ENCODE results near the gene HIF3A.
"Not testable (repeated sequence)": the region's sequence is repeated elsewhere in the genome, so short reads cannot be mapped to it uniquely, and the experiment has no call there.

Gene HIF3A

DNA sequence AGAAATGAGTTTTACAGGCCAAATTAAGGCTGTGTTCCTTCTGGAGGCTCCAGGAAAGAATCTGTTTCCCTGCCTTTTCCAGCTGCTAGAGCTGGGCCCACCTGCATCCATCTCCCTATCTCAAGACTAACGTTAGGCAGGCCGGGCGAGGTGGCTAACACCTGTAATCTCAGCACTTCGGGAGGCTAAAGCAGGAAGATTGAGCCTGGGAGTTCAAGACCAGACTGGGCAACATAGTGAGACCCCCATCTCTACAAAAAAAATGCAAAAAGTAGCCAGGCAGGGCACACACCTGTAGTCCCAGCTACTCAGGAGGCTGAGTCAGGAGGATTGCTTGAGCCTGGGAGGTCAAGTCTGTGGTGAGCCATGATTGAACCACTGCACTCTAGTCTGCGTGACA, 14.6 kb downstream of the HIF3A start:
- H3K18ac ChIP-seq (ENCODE audit: low read length): no peak overlapping the region
- H3K4me3 ChIP-seq (ENCODE audit: low read length in 2 of 2): no peak overlapping the region
- no peak overlapping the region for H2AK5ac ChIP-seq (ENCODE audit: low read depth, low read length)
- no peak overlapping the region for H3K4me2 ChIP-seq (ENCODE audit: insufficient read depth, low read length, poor library complexity, severe bottlenecking)
- H4K91ac ChIP-seq (ENCODE audit: low read depth, low read length, poor library complexity): no peak overlapping the region
- no peak overlapping the region for H3K4ac ChIP-seq (ENCODE audit: low read length)
- no peak overlapping the region for H2BK12ac ChIP-seq (ENCODE audit: low read length)
- H3K79me1 ChIP-seq (ENCODE audit: low read depth, low read length): no peaks in the 10 kb centered on the region
- no peak overlapping the region for H3K9ac ChIP-seq (ENCODE audit: low read depth, low read length, poor library complexity)
- peaks cover 4 to 6% of the 10 kb centered on the region in 2 donors for H3K9me3 ChIP-seq (replicated peaks in 1 of 2; ENCODE audit: control insufficient read depth in 2 of 2, insufficient read depth in 1 of 2, low read depth in 1 of 2, low read length in 2 of 2)
- no peaks in the 10 kb centered on the region for H3K27me3 ChIP-seq (ENCODE audit: control insufficient read depth in 3 of 3, insufficient read depth in 3 of 3, low read depth in 1 of 3, low read length in 3 of 3)
- no peak overlapping the region for H2BK5ac ChIP-seq (ENCODE audit: low read length)
- no peak overlapping the region for H4K8ac ChIP-seq (ENCODE audit: low read depth, low read length)
- no peak for DNase-seq (ENCODE audit: low spot score)
- no peaks in the 10 kb centered on the region for H3K4me1 ChIP-seq (ENCODE audit: control insufficient read depth in 2 of 2, insufficient read depth in 1 of 2, low read depth in 1 of 2, low read length in 2 of 2)
- H2BK15ac ChIP-seq (ENCODE audit: low read length): no peak overlapping the region
- no peak overlapping the region for H3K27ac ChIP-seq (replicated peaks; ENCODE audit: low read length)
- no peak overlapping the region for H3K23ac ChIP-seq (ENCODE audit: low read depth, low read length, poor library complexity)
- no CpG with 5 or more reads among the region's 5 CpGs for WGBS, 2 donors (ENCODE audit: extremely low coverage in 2 of 2, insufficient read length in 2 of 2, insufficient replicate concordance in 1 of 2)
- H3K36me3 ChIP-seq (replicated peaks in 1 of 2; ENCODE audit: control insufficient read depth in 2 of 2, insufficient read depth in 2 of 2, low read length in 2 of 2): peaks cover 0 to 28% of the 10 kb centered on the region in 2 donors
- H3K14ac ChIP-seq (ENCODE audit: low read length): no peak overlapping the region
- no peak overlapping the region for H2AFZ ChIP-seq (ENCODE audit: low read length)
- no peak overlapping the region for H2BK120ac ChIP-seq (ENCODE audit: low read depth, low read length)

DNA sequence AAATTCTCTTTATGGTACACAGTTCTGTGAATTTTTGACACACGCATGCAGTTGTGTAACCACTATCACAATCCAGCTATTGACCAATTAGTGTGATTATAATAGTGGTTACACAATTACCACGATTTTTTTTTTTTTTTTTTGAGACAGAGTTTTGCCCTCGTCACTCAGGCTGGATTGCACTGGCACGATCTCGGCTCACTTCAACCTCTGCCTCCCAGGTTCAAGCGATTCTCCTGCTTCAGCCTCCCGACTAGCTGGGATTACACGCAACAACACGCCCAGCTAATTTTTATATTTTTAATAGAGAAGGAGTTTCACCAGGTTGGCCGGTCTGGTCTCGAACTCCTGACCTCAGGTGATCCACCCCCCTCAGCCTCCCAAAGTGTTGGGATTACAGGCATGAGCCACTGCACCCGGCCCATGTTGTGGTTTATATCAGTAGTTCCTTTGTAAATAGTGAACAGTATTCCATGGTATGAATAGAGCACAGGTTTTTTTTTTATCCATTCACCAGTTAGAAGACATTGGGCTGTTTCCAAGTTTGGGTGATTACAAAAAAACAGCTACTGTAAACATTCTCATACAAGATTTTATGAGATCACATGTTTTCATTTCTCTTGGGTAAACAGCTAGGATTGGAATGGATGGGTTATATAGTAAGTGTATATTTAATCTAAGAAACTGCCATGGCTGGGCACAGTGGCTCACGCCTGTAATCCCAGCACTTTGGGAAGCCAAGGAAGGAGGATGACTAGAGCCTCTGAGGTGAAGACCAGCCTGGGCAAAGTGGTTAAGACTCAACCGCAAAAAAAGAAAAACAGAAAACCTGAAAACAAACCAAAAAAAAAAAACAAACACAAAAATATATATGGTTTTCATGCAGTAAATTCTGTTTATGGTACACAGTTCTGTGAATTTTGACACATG, 17.0 kb downstream of the HIF3A start:
- not testable (repeated sequence) for H3K14ac ChIP-seq (ENCODE audit: low read length); H3K23ac ChIP-seq (ENCODE audit: low read depth, low read length, poor library complexity); H3K79me1 ChIP-seq (ENCODE audit: low read depth, low read length); H4K91ac ChIP-seq (ENCODE audit: low read depth, low read length, poor library complexity); H3K4ac ChIP-seq (ENCODE audit: low read length); H4K8ac ChIP-seq (ENCODE audit: low read depth, low read length); H2AFZ ChIP-seq (ENCODE audit: low read length); H3K4me3 ChIP-seq (ENCODE audit: low read length in 2 of 2); H3K9ac ChIP-seq (ENCODE audit: low read depth, low read length, poor library complexity); H2BK120ac ChIP-seq (ENCODE audit: low read depth, low read length); H2BK15ac ChIP-seq (ENCODE audit: low read length); H3K18ac ChIP-seq (ENCODE audit: low read length); H3K27ac ChIP-seq (replicated peaks; ENCODE audit: low read length); H2BK5ac ChIP-seq (ENCODE audit: low read length); H2BK12ac ChIP-seq (ENCODE audit: low read length); DNase-seq (ENCODE audit: low spot score); H2AK5ac ChIP-seq (ENCODE audit: low read depth, low read length); H3K4me1 ChIP-seq (ENCODE audit: control insufficient read depth in 2 of 2, insufficient read depth in 1 of 2, low read depth in 1 of 2, low read length in 2 of 2); H3K27me3 ChIP-seq (ENCODE audit: control insufficient read depth in 3 of 3, insufficient read depth in 3 of 3, low read depth in 1 of 3, low read length in 3 of 3); H3K4me2 ChIP-seq (ENCODE audit: insufficient read depth, low read length, poor library complexity, severe bottlenecking); H3K9me3 ChIP-seq (replicated peaks in 1 of 2; ENCODE audit: control insufficient read depth in 2 of 2, insufficient read depth in 1 of 2, low read depth in 1 of 2, low read length in 2 of 2)
- no CpG with 5 or more reads among the region's 14 CpGs for WGBS, 2 donors (ENCODE audit: extremely low coverage in 2 of 2, insufficient read length in 2 of 2, insufficient replicate concordance in 1 of 2)
- H3K36me3 ChIP-seq (replicated peaks in 1 of 2; ENCODE audit: control insufficient read depth in 2 of 2, insufficient read depth in 2 of 2, low read length in 2 of 2): peaks cover 0 to 21% of the 10 kb centered on the region in 2 donors

DNA sequence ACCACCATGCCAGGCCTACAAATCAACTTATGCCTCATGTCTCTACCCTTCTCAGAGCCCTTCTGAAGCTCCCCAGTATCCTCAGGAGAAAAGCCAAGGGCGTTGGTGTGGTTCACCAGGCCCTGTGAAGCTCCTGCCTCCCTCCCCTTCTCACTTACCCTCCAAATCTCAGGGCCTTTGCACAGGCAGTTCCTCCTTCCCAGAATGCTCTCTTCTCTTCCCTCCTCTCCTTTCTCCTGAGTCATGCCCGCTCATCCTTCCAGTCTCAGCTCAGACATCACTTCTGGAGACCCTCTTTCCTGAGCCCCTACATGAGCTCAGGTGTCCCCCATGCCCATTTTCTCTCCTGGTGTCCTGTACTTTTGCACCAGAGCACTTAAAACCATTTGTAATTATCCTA, 20.5 kb downstream of the HIF3A start:
- no CpG with 5 or more reads among the region's 2 CpGs for WGBS, 2 donors (ENCODE audit: extremely low coverage in 2 of 2, insufficient read length in 2 of 2, insufficient replicate concordance in 1 of 2)
- Histone ChIP-seq H4K8ac (ENCODE audit: low read depth, low read length) (no peak overlapping the region), H2BK120ac (ENCODE audit: low read depth, low read length) (no peak overlapping the region)

DNA sequence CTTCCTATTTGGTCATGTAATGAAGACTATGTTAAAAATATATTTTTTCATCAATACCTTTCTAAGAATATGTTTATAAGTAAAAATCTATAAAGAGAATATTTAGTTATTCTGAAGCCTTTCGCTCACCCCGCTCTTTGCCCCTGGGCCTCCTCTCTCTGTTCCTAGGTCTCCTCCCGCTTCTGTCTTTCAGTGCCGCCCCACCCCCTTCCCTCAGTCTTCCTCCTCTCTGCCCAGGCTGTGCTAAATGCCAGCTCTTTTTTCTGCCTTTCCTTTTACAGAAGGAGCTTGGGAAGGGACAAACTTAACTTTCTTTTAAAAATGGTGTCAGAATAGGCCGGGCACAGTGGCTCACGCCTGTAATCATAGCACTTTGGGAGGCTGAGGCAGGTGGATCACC, 22.8 kb downstream of the HIF3A start:
- no peak overlapping the region for H2BK15ac ChIP-seq (ENCODE audit: low read length)
- WGBS, 2 donors (ENCODE audit: extremely low coverage in 2 of 2, insufficient read length in 2 of 2, insufficient replicate concordance in 1 of 2): no CpG with 5 or more reads among the region's 6 CpGs
- H3K4ac ChIP-seq (ENCODE audit: low read length): no peak overlapping the region
- H3K36me3 ChIP-seq (replicated peaks in 1 of 2; ENCODE audit: control insufficient read depth in 2 of 2, insufficient read depth in 2 of 2, low read length in 2 of 2): peaks cover 0 to 7% of the 10 kb centered on the region in 2 donors
- H2AK5ac ChIP-seq (ENCODE audit: low read depth, low read length): no peak overlapping the region
- H2BK5ac ChIP-seq (ENCODE audit: low read length): no peak overlapping the region
- no peak overlapping the region for H3K4me3 ChIP-seq (ENCODE audit: low read length in 2 of 2)
- H3K79me1 ChIP-seq (ENCODE audit: low read depth, low read length): no peaks in the 10 kb centered on the region
- no peak for DNase-seq (ENCODE audit: low spot score)
- H2AFZ ChIP-seq (ENCODE audit: low read length): no peak overlapping the region
- H3K27me3 ChIP-seq (ENCODE audit: control insufficient read depth in 3 of 3, insufficient read depth in 3 of 3, low read depth in 1 of 3, low read length in 3 of 3): no peaks in the 10 kb centered on the region
- H4K8ac ChIP-seq (ENCODE audit: low read depth, low read length): no peak overlapping the region
- no peak overlapping the region for H3K27ac ChIP-seq (replicated peaks; ENCODE audit: low read length)
- no peak overlapping the region for H4K91ac ChIP-seq (ENCODE audit: low read depth, low read length, poor library complexity)
- no peak overlapping the region for H3K9ac ChIP-seq (ENCODE audit: low read depth, low read length, poor library complexity)
- H3K9me3 ChIP-seq (replicated peaks in 1 of 2; ENCODE audit: control insufficient read depth in 2 of 2, insufficient read depth in 1 of 2, low read depth in 1 of 2, low read length in 2 of 2): peaks cover 0 to 2% of the 10 kb centered on the region in 2 donors
- H3K4me2 ChIP-seq (ENCODE audit: insufficient read depth, low read length, poor library complexity, severe bottlenecking): no peak overlapping the region
- no peak overlapping the region for H3K23ac ChIP-seq (ENCODE audit: low read depth, low read length, poor library complexity)
- H3K14ac ChIP-seq (ENCODE audit: low read length): no peak overlapping the region
- no peak overlapping the region for H3K18ac ChIP-seq (ENCODE audit: low read length)
- no peaks in the 10 kb centered on the region for H3K4me1 ChIP-seq (ENCODE audit: control insufficient read depth in 2 of 2, insufficient read depth in 1 of 2, low read depth in 1 of 2, low read length in 2 of 2)
- no peak overlapping the region for H2BK12ac ChIP-seq (ENCODE audit: low read length)
- no peak overlapping the region for H2BK120ac ChIP-seq (ENCODE audit: low read depth, low read length)

More for the DNA sequence above, 20.5 kb downstream of the HIF3A start:
- Histone ChIP-seq H3K9ac (ENCODE audit: low read depth, low read length, poor library complexity) (no peak overlapping the region), H3K18ac (ENCODE audit: low read length) (no peak overlapping the region), H2BK5ac (ENCODE audit: low read length) (no peak overlapping the region), H2AFZ (ENCODE audit: low read length) (no peak overlapping the region), H3K23ac (ENCODE audit: low read depth, low read length, poor library complexity) (no peak overlapping the region), H3K27ac (replicated peaks; ENCODE audit: low read length) (no peak overlapping the region), H3K36me3 (replicated peaks in 1 of 2; ENCODE audit: control insufficient read depth in 2 of 2, insufficient read depth in 2 of 2, low read length in 2 of 2) (peaks cover 0 to 10% of the 10 kb centered on the region in 2 donors), H4K91ac (ENCODE audit: low read depth, low read length, poor library complexity) (no peak overlapping the region), H3K4me2 (ENCODE audit: insufficient read depth, low read length, poor library complexity, severe bottlenecking) (no peak overlapping the region), H3K79me1 (ENCODE audit: low read depth, low read length) (no peaks in the 10 kb centered on the region), H3K9me3 (replicated peaks in 1 of 2; ENCODE audit: control insufficient read depth in 2 of 2, insufficient read depth in 1 of 2, low read depth in 1 of 2, low read length in 2 of 2) (peaks cover 0 to 2% of the 10 kb centered on the region in 2 donors), H3K27me3 (ENCODE audit: control insufficient read depth in 3 of 3, insufficient read depth in 3 of 3, low read depth in 1 of 3, low read length in 3 of 3) (no peaks in the 10 kb centered on the region), H3K4ac (ENCODE audit: low read length) (no peak overlapping the region), H2BK12ac (ENCODE audit: low read length) (no peak overlapping the region), H3K4me1 (ENCODE audit: control insufficient read depth in 2 of 2, insufficient read depth in 1 of 2, low read depth in 1 of 2, low read length in 2 of 2) (no peaks in the 10 kb centered on the region), H3K14ac (ENCODE audit: low read length) (no peak overlapping the region), H3K4me3 (ENCODE audit: low read length in 2 of 2) (no peak overlapping the region), H2AK5ac (ENCODE audit: low read depth, low read length) (no peak overlapping the region), H2BK15ac (ENCODE audit: low read length) (no peak overlapping the region)
- DNase-seq (ENCODE audit: low spot score): no peak
